Stimulated activated CD8-positive, alpha-beta memory T cell treated with anti-CD3 and anti-CD28 coated beads, Interleukin-7, amount 100 ng/mL, for 24 hours (primary cell): Measurements from ENCODE around the gene STXBP1.

Experiments
- DNase-seq: peaks from one replicate; pipeline ENCODE4 v3.0.0-alpha.2; 2020; ENCODE audit warnings: low read depth

STXBP1 gene

DNA sequence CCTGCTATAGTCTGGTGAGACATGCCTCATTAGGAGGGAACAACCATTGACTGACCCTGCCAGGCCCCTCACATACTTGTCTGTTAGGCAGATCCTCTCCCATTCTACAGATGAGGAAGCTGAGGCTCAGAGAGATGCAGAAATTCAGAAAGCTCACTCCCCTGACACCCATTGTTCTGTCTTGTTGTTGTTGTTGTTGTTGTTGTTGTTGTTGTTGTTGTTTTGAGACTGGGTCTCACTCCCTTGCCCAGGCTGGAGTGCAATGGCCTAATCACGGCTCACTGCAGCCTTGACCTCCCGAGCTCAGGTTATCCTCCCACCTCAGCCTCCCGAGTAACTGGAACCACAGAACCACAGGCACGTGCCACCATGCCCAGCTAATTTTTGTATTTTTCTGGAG lies 81.6 kb downstream of the STXBP1 start:
- DNase-seq = no peak

DNA sequence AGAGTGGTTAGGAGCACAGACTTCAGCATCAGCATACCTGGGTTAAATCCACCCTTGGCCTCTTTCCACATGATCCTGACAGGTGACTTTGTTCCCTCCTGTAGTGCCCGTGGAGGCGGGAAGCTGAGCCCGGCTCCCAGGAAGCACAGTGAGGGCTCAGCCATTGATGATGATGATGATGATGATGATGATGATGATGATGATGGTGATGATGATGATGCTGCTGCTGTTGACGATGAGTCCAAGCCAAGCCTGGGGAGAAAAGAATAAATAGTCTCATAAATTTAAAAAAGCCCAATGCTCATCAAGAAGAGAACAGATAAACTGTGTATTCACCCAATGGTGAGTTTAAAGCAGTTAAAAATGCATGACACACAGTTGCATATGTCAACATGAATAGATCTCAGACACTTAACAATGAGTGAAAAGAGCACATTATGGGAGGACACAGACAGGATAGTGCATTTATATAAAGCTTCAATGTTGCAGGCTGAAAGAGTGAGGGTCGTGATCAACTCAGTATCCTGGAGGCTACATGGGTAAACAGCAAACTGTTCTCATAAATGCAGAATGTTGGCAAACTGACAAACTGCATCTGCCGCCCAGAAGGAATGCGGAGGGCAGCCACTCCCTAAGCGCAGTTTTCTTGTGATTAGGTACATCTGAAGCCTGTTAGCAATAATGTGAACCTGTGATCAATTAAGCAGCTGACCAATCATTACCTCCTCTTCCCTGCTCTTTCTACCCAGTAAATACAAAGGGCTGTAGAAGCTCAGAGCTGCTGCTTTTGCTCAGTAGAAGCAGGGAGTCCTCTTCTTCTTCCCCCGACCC lies 83.0 kb downstream of the STXBP1 start:
- no peak for DNase-seq

DNA sequence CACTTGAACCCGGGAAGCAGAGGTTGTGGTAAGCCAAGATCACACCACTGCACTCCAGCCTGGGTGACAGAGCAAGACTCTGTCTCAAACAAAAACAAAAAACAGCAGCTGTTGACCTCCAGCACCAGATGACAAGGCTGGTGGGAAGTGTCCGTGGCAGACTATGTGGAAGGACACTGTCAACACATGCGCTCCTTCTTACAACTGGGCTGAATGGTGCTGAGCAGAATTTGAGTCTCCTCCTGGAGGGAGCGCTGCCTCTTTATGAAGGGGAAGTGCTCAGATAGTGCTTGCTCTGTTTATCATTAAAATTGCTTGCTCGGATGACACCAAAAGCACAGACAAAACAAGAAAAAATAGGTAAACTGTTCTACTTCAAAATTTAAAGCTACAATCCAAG lies 85.5 kb downstream of the STXBP1 start:
- DNase-seq = no peak

DNA sequence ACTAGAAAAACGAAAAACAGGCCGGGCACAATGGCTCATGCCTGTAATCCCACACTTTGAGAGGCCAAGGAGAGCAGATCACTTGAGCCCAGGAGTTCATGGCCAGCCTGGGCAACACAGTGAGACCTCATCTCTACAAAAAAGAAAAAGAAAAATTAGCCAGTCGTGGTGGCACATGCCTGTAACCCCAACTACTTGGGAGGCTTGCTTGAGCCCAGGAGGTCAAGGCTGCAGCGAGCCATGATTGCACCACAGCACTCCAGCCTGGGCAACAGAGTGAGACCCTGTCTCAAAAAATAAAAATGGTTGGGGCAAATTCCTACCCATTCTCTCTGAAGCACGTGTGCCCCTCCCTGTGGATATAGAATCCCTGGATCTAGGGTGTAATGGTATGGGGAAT lies 86.3 kb downstream of the STXBP1 start:
- DNase-seq = no peak

GRCh38 chr9:127698985-127699670 lies 87.1 kb downstream of the STXBP1 start:
- peak; percentile 66 for DNase-seq

GRCh38 chr9:127700140-127700539 lies 88.1 kb downstream of the STXBP1 start:
- DNase-seq = no peak

DNA sequence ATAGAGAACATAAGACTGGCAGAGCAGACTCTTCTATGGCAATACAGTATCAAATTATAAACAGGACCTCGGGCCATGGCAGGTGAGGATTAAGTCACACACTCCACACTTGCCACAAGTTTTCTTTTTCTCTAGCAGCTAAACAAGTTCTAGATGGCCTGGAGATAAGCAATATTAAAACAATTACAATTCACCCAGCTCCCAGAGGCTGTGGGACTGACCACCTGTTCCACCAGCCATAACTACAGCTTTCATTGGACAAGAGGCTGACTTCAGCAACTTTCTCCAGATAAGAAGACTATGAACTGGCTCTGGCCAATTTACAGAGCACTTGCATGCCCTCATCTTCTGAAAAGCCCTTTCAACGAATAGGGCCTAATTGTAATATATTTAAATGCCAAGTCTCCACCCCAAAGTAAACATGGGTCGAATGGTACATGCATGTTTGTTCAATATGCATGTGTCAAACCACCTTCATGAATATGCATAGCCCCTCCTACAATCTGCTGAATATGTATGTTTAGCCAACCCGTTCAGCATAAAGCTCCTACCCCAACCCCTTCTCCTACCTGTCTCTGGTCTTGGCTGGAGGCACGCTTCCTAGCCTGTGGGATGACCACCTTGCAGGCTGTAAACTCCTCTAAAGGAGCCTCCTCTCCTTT lies 88.6 kb downstream of the STXBP1 start:
- DNase-seq = no peak

DNA sequence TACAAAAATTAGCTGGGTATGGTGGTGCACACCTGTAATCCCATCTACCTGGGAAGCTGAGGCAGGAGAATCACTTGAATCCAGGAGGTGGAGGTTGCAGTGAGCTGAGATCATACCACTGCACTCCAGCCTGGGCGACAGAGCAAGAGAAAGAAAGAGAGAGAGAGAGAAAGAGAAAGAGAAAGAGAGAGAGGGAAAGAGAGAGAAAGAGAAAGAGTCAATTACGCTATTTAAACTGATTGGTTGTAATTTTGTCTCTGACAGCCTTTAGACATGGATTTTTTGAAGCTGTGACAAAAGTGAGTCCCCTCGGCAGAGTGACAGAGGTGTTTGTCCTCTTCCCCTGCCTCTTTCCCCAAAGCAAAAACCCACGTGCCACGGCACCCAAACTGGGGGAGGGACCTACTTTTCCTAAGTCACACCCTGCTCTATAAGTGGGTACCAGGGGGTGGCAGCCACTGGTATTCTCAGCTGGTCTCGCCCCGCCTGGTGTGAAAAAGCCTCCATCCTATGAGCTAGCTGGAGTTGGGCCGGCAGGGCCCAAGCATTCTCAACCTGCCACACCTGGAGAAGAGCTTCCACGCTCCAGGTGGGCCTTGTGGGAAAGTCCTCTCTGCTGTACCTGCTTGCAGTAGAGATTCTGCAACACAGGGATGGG lies 91.3 kb downstream of the STXBP1 start:
- no peak for DNase-seq

DNA sequence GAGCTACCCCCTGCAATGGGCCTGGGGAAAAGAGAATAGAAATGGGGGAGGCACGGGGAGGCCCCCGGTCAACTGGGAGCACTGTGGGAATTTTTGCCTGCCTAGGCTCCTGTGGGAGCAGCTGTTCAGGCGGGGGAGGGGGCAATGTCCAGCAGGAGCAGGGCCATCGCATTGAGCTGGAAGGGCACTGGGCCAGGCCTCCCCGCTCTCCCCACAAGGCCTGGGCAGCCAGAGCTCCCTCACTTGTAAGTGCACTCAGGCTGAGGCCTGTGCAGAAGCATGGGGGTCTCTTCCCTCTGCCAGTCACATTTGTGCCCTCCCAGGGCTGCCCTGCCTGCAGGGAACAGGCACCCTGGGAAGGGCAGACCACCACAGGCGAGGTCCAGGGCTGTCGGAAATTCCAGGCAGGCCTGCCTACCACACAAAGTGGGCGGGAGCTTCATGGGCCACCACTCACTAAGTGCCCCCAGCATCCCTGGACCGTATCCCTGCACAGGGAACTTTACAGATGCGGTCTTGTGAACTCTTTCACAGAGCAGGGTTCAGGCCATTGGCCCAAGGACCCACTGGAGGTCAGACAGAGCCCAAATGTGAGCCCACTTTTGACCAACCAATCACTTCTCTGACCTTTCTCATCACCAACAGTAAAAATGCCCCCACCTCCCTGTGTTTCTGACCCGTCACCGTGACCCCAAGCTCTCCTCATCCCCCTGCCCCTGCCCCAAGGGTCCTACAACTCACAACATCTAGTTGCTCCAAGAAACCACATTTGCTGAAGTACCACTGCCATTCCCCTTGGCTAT lies 93.7 kb downstream of the STXBP1 start:
- DNase-seq = no peak

GRCh38 chr9:127706836-127707241 lies 94.8 kb downstream of the STXBP1 start, which contains the start of gene CFAP157:
CFAP157 (plus strand) TSS chr9:127706988; CDS start chr9:127707032, 44 bp downstream.
- DNase-seq = no peak

- DNase-seq = no peak
Observed at GRCh38 chr9:127707766-127708165, 95.7 kb downstream of the STXBP1 start.

- DNase-seq = no peak
Observed at GRCh38 chr9:127708952-127709587, 97.0 kb downstream of the STXBP1 start.

DNA sequence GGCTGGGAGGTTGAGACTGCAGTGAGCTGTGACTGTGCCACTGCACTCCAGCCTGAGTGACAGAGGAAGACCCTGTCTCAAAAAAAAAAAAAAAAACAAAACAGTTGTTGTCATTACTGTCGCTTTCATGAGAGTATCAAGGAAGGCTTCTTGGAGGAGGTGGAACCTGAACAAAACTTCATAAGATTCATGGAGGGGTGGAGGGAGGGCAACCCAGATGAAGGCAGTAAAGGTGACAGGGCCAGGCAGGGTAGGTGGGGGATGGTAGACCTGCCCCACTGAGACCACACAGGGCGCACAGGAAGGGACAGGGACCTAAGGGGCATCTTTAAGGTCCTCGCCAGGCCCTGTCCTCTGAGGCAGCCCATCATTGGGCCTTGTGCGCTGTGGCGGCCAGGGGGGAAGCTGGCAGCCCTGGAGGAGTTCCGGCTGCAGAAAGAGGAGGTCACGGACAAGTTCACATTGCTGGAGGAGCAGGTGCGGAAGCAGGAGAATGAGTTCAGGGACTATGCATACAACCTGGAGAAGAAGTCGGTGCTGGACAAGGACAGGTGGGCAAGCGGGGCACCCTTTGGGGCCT lies 98.2 kb downstream of the STXBP1 start:
- DNase-seq = no peak

- no peak for DNase-seq
Observed at GRCh38 chr9:127711226-127711701, 99.2 kb downstream of the STXBP1 start.

DNA sequence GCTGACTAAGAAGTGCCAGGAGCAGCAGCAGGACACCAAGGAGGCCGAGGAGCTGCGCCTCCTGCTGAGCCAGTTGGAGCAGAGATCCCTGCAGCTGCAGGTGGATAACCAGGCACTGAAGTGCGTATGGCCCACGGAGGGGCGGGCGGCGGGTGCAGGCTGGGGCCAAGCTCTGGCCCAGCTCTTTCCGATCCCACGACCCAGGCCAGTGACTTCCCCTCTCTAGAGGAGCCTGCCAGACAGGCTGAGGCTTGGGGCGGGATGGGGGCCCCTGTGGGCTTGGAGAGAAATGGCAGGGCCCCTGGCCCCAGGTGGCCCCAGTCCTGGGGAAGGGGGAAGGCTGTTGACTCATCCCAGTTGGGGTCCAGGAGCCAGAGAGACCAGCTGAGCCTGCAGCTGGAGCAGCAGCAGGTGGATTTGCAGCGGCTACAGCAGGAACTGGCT lies 99.8 kb downstream of the STXBP1 start:
- no peak for DNase-seq

DNA sequence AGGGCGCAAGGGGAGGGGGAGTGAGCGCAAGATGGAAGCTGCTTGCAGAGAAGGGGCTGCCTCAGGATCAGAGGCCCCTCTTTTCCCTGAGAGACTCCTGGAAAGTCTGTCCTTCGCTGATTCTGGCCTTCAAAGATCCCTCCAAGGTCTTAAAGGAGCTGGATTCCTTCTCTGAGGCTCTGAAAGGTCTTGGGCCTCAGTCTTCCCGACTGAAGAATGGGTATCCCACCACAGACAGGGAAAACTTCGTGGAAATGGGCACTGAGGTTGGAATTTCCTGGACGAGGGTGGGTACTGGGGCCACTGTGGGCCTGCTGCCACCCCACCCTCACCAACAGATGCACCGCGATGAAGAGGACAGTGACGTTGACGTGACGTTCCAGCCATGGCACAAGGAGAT lies 100.3 kb downstream of the STXBP1 start:
- DNase-seq = no peak

GRCh38 chr9:127712867-127713266 lies 100.8 kb downstream of the STXBP1 start:
- no peak for DNase-seq

- DNase-seq = no peak
Observed at GRCh38 chr9:127714020-127714750, 102.1 kb downstream of the STXBP1 start.

DNA sequence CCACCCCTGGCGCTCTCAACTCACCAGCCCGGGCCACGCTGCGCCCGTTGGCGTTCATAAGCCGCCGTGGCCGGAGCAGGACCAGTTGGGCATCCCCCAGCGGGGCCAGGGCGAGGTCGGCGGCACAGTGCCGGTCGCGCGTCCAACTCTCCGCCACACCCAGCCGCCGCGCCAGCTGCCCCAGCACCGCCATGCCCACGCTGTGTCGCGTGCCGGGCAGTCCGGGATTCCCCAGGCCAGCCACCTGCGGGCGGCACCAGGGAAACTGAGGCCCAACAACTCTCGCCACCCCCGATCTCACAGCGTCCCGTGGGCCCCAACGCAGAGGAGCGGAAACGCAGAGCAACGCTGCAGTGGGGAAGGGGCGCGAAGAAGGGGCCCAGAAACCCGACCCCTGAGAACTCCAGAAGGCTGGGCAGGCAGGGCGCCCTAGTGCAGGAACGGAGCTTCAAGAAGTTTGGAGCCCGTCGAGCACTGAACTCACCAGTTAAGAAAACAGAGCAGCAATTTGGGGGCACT lies 102.9 kb downstream of the STXBP1 start:
- DNase-seq = no peak
